Gastroesophageal sphincter (tissue), 4 donors: ENCODE results near the gene HS3ST6. TPM values are rescaled to one million over a fixed set of nuclear protein-coding genes. Genes with fewer than 3 reads are reported as not detected.

Source experiments
- ATAC-seq: fragments of 150-250 bp; one replicate; pipeline ENCODE4 v1.9.1; 2016; ENCODE audit warnings: mild to moderate bottlenecking, moderate library complexity
- H3K27ac ChIP-seq, 4 donors: fragments of 200-600 bp; sonication (generic) in 3 of 4; 1 replicate in 3 of 4; 2 replicates in 1 of 4; pipeline ENCODE4 v1.5.1; 2016 to 2019
- H3K27me3 ChIP-seq: fragments of 200-600 bp; sonication (generic); one replicate; pipeline ENCODE4 v1.5.1; 2019
- H3K36me3 ChIP-seq, 2 donors: fragments of 200-600 bp; sonication (generic); one replicate each; pipeline ENCODE4 v1.5.1; 2019; ENCODE audit warnings: control low read depth in 1 of 2
- H3K4me1 ChIP-seq, 3 donors: fragments of 200-600 bp; sonication (generic); 1 replicate in 2 of 3; 2 replicates in 1 of 3; pipeline ENCODE4 v1.5.1; 2016 to 2019; ENCODE audit warnings: control low read depth in 2 of 3
- H3K4me3 ChIP-seq, 2 donors: fragments of 200-600 bp; sonication (generic); one replicate each; pipeline ENCODE4 v1.5.1; 2019; ENCODE audit warnings: mild to moderate bottlenecking in 1 of 2, moderate library complexity in 1 of 2
- H3K9me3 ChIP-seq, 3 donors: fragments of 200-600 bp; sonication (generic); one replicate each; pipeline ENCODE4 v1.5.1; 2017 to 2019; ENCODE audit warnings: control low read depth in 2 of 3
- CTCF ChIP-seq, 4 experiments: fragments of 200-600 bp in 2 of 4; fragments of 450-650 bp in 2 of 4; sonication (generic) in 1 of 4; IDR thresholded peaks; one replicate each; pipeline ENCODE4 v1.5.1; 2017 to 2019; ENCODE audit warnings: antibody characterized with exemption in 4 of 4, mild to moderate bottlenecking in 2 of 4, moderate library complexity in 2 of 4
- EP300 ChIP-seq: sonication (generic); formaldehyde crosslinking; IDR thresholded peaks from one replicate; pipeline ENCODE4 v1.6.1; 2017; ENCODE audit warnings: antibody characterized with exemption, mild to moderate bottlenecking
- POLR2A ChIP-seq, 2 donors: fragments of 450-650 bp; IDR thresholded peaks; one replicate each; pipeline ENCODE4 v1.6.1; 2017; ENCODE audit warnings: antibody characterized with exemption in 2 of 2, mild to moderate bottlenecking in 2 of 2, moderate library complexity in 1 of 2
- POLR2AphosphoS5 ChIP-seq: sonication (generic); formaldehyde crosslinking; IDR thresholded peaks from one replicate; pipeline ENCODE4 v1.6.1; 2017; ENCODE audit warnings: antibody characterized with exemption
- WGBS, 2 donors: methylation state at CpG; one replicate each; pipeline ENCODE4 v1.1.5; 2018; ENCODE audit warnings: low coverage in 1 of 2; 5-methylcytosine and 5-hydroxymethylcytosine counted together
- total RNA-seq, 4 donors: library from RNA; depleted of rRNA; stranded (reverse); fragments of >200 nt; gene quantifications; one replicate each; pipeline ENCODE4 v1.1.0, GENCODE V29; 2016

The HS3ST6 gene
- total RNA-seq, 4 donors from 2014 or later = not detected

- 90 to 91% methylated on average over 3 to 10 of the region's 11 CpGs for WGBS, 2 donors
Observed at GRCh38 chr16:1936945-1937479, 18.8 kb upstream of the HS3ST6 start.

GRCh38 chr16:1933097-1933661 is 15.0 kb upstream of the HS3ST6 start:
- Histone ChIP-seq H3K9me3 (no peaks in the 10 kb centered on the region), H3K27me3 (peaks cover 24% of the 10 kb centered on the region), H3K36me3 (peaks cover 0 to 17% of the 10 kb centered on the region in 2 donors), H3K27ac (no peak overlapping the region), H3K4me1 (peaks cover 0 to 16% (median 7%) of the 10 kb centered on the region in 3 donors), H3K4me3 (no peak overlapping the region)
- WGBS, 2 donors = no CpG with 5 or more reads among the region's 23 CpGs
- no peak for TF ChIP-seq POLR2AphosphoS5
- ATAC-seq = no peak

More at GRCh38 chr16:1936945-1937479, 18.8 kb upstream of the HS3ST6 start:
- Histone ChIP-seq H3K4me1 (peaks cover 2 to 19% (median 5%) of the 10 kb centered on the region in 3 donors), H3K27ac (no peak overlapping the region), H3K36me3 (peaks cover 0 to 49% of the 10 kb centered on the region in 2 donors), H3K4me3 (no peak overlapping the region), H3K9me3 (no peaks in the 10 kb centered on the region), H3K27me3 (peaks cover 15% of the 10 kb centered on the region)
- TF ChIP-seq CTCF (IDR thresholded peaks at IDR 0.05) (no peak), POLR2AphosphoS5 (no peak), POLR2A (IDR thresholded peaks at IDR 0.05) (no peak), EP300 (no peak)
- no peak for ATAC-seq

- Histone ChIP-seq H3K27me3 (peaks cover 24% of the 10 kb centered on the region), H3K27ac (no peak overlapping the region), H3K36me3 (peaks cover 0 to 8% of the 10 kb centered on the region in 2 donors), H3K4me3 (no peak overlapping the region), H3K4me1 (peaks cover 0 to 16% (median 7%) of the 10 kb centered on the region in 3 donors), H3K9me3 (no peaks in the 10 kb centered on the region)
- no peak for TF ChIP-seq POLR2A (IDR thresholded peaks at IDR 0.05)
- no peak for TF ChIP-seq EP300
- no peak for TF ChIP-seq POLR2AphosphoS5
- no peak for TF ChIP-seq CTCF (IDR thresholded peaks at IDR 0.05)
- ATAC-seq = no peak
- WGBS, 2 donors = no CpG with 5 or more reads among the region's 19 CpGs
Observed at GRCh38 chr16:1932050-1933028, 14.1 kb upstream of the HS3ST6 start.

GRCh38 chr16:1930338-1930720 is 12.1 kb upstream of the HS3ST6 start:
- Histone ChIP-seq H3K27ac (no peak overlapping the region), H3K4me1 (peaks cover 0 to 16% (median 7%) of the 10 kb centered on the region in 3 donors), H3K36me3 (no peaks in the 10 kb centered on the region), H3K9me3 (no peaks in the 10 kb centered on the region), H3K27me3 (peaks cover 28% of the 10 kb centered on the region), H3K4me3 (no peak overlapping the region)
- no peak for ATAC-seq
- WGBS, 2 donors = 67 to 84% methylated on average over 4 to 6 of the region's 10 CpGs
- TF ChIP-seq CTCF (IDR thresholded peaks at IDR 0.05) (no peak), EP300 (no peak), POLR2AphosphoS5 (no peak), POLR2A (IDR thresholded peaks at IDR 0.05) (no peak)

- H3K9me3 ChIP-seq = no peaks in the 10 kb centered on the region
- TF ChIP-seq CTCF (IDR thresholded peaks at IDR 0.05) = peak in 3 of 4 experiments; percentile 100
- no peak for TF ChIP-seq POLR2A (IDR thresholded peaks at IDR 0.05)
- H3K27ac ChIP-seq = peak overlapping the region; percentile 51 to 89 (median 84)
- no peaks in the 10 kb centered on the region for H3K36me3 ChIP-seq
- H3K4me1 ChIP-seq = peaks cover 0 to 16% (median 7%) of the 10 kb centered on the region in 3 donors
- peak; percentile 94 for ATAC-seq
- peak overlapping the region; percentile 56 to 71 for H3K4me3 ChIP-seq
- peaks cover 32% of the 10 kb centered on the region for H3K27me3 ChIP-seq
- 2% methylated on average over 9 of the region's 70 CpGs; no CpG with 5 or more reads in 1 of the 2 donors for WGBS, 2 donors
Observed at GRCh38 chr16:1929578-1930337, 11.5 kb upstream of the HS3ST6 start.
